Stimulated activated CD8-positive, alpha-beta memory T cell treated with anti-CD3 and anti-CD28 coated beads, Interleukin-15, amount 100 ng/mL, for 48 hours (primary cell): ENCODE results near the gene ABTB2.

Source experiments
- DNase-seq, 2 donors: peaks; one replicate each; pipeline ENCODE4 v3.0.0-alpha.2; 2020; ENCODE audit warnings: low read depth in 2 of 2

ABTB2 gene

GRCh38 chr11:34341931-34342533 lies 15.8 kb downstream of the ABTB2 start:
- DNase-seq, result no peak

- DNase-seq, result no peak
Observed at GRCh38 chr11:34341096-34341495, 16.7 kb downstream of the ABTB2 start.

GRCh38 chr11:34340653-34341052 lies 17.2 kb downstream of the ABTB2 start:
- DNase-seq, result no peak

- DNase-seq, result no peak
Observed at GRCh38 chr11:34339149-34340064, 18.4 kb downstream of the ABTB2 start.

- no peak for DNase-seq
Observed at GRCh38 chr11:34337016-34337415, 20.8 kb downstream of the ABTB2 start.

DNA sequence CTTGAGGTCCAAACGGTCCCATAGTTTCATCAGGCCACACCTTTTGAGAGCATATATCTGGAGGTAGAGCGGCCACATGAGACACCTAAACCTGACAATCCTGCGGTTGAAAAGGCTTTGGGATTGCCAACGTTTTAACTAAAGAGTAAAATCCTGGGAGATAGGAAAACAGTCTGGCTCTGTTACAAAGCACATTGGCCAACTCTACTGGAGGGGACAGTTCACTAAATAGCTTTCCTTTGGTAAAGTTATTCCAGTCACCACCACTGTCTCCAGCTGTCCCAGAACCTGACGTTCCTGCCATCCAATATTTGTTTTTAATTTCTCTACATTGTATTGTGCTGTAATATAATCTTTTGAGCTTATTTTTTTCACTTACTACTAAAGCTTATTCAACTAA lies 22.0 kb downstream of the ABTB2 start:
- DNase-seq, result no peak

DNA sequence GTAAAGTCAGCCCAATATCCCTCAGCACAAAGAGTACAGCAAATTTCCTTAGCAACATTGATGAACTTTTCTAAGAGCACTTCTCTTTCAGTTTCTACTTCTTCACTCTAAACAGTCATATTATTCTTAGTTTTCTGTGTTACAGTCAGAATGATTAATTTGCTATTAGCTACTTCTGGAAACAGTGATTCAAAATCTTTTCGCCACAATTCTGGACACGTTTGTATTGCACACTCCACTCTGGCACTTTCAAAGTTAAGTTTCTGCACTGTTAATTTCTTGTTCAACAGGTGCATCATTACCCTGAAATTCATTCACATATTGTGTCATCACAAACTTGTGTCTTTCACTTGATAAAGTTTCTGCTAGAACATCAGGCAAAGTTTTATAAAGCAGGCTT lies 22.5 kb downstream of the ABTB2 start:
- no peak for DNase-seq

GRCh38 chr11:34333787-34334186 lies 24.0 kb downstream of the ABTB2 start:
- no peak for DNase-seq

DNA sequence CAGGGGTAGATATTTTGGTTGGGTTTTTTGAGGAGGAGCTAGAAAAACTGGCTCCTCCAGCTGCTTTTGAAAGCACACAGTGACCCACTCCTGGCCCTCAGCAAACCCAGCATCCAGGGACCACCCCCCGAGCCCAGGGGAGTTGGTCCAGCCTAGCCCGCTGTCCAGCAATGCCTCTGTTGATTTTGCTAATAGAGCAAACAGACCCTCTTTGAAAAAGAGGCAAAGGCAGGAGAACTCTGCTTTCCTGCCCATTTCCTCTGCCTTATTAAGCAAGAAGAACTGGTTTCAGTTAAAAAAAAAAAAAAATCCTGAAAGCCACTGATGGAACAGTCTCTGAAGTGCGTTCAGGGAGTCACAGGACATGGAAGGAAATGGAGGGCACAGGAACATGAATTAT lies 25.3 kb downstream of the ABTB2 start:
- DNase-seq, result no peak

DNA sequence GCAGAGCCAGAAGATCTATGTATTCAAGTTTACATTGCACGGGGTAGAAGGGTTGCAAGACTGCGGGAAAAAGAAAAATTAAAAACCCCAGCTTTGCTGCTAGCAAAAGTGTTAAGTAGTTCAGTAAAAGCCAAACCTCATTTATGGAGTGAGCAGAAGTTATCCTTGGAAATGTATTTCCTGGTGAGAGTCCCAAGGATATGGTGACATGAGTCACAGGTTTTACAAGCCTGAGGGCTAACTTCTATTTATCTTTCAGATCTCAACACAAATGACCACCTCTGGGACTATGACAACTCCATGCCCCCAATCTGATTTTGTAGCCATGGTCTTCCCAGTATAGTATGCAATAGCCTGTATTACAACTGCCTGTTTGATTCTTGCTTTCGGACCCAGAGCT lies 26.1 kb downstream of the ABTB2 start:
- no peak for DNase-seq

DNA sequence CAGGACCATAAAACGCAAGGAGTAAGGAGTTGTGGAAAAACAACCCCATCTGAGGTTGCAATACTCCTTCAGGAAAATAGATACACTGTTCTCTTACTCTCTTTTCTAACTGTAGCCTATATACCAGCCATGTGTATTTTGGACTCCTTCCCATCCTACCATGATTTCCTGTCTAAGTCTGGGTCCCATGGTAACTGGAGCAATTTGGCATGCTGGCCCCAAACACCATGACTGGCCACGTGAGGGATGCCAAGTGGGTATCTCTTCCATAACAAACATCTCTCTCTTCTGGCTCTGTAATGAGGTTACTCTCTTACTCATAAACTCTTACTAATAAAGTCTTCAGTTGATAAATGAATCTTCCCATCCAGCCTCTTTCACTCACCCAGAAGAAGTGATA lies 26.5 kb downstream of the ABTB2 start:
- DNase-seq, result no peak

- no peak for DNase-seq
Observed at GRCh38 chr11:34330653-34331052, 27.2 kb downstream of the ABTB2 start.

DNA sequence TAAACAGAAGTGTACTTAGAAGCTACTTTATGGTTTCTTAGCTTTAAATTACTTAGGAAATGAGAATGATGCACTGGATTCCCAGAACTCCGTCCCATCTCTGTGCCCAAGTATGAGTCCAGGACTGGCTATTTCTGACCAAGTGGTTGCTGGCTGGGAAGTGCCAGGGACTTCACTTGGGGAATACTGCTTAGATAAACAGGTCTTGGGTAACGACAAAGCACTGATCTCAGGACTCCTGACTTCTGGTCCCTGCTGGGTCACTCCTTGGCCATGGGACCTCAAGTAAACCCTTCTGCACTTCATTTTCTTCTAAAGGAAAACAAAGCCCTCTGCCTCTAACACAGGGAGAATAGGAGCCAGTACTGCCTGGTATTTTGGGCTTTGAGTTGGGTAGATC lies 27.9 kb downstream of the ABTB2 start:
- DNase-seq, result no peak

DNA sequence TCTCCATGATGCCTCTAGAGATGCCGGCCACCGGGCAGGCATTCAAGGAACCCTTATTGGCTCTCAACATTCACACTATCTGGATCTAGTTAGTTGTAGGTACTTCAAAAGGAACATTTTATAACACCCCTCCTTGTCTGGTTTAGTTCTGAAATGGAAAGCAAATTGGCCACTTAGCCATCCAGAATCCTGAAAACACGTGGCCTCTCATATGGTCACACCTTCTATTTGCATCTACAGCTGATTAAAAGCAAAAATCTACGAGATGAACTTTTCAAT lies 29.2 kb downstream of the ABTB2 start:
- DNase-seq, result no peak

DNA sequence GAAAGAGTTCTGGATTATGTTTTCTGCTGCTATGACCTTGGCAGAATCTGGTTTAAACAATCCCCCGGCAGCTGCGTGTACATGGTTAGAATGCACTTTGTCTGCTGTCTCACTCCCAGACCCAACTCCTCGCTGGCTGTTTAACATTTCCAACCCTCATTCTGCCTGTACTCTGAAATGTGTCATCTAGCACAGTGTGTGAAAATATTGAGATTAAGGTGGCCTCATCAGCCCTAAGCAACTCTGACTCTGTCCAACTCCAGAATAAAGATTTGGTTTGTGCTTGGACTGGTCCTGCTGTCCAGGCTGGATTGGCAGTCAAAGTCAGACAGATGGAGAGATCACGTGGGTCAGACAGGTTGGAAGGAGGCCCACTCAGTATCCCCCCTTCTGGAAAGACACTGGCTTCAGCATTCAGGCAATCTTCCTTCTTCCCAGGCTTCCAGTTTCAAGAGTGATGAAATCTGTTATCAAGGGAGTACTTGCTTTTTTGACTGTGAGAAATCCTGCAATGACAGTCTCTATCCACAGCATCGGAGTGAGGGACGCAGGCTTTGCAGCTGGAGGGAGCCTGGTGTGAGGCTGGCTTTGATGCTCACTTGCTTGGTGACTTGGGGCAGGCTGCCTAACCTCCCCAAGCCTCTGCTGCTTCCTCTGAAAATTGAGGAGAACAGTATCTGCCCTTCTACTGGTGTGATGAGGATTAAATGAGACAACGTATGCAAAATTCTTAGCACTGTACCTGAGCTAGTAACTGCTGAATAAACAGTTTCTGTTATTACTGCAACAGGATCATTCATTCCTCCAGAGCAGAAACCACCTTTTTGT lies 29.8 kb downstream of the ABTB2 start:
- no peak for DNase-seq

DNA sequence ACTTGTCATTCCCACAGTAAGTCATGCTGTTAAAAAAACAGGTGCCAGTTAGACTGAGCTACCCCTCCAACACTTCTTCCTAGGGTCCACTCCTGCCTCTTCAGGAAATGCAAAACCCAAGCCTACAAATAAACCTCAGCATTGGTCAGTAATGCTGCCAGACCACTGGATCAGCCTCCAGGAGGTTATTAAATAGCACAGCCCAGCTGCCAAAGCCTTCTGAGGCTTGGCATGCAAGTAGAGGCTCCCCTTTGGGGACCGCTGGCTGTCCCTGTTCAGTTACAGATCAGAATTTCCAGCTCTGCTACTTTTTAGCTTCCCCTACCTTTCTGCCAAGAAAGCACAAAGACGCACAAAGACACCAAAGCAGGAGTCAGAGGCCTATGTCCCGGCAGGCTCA lies 33.3 kb downstream of the ABTB2 start:
- no peak for DNase-seq

GRCh38 chr11:34323601-34324000 lies 34.2 kb downstream of the ABTB2 start:
- DNase-seq, result no peak

GRCh38 chr11:34318111-34319037 lies 39.4 kb downstream of the ABTB2 start:
- no peak for DNase-seq

- no peak for DNase-seq
Observed at GRCh38 chr11:34317666-34318065, 40.1 kb downstream of the ABTB2 start.

- no peak for DNase-seq
Observed at GRCh38 chr11:34317036-34317360, 40.8 kb downstream of the ABTB2 start.

DNA sequence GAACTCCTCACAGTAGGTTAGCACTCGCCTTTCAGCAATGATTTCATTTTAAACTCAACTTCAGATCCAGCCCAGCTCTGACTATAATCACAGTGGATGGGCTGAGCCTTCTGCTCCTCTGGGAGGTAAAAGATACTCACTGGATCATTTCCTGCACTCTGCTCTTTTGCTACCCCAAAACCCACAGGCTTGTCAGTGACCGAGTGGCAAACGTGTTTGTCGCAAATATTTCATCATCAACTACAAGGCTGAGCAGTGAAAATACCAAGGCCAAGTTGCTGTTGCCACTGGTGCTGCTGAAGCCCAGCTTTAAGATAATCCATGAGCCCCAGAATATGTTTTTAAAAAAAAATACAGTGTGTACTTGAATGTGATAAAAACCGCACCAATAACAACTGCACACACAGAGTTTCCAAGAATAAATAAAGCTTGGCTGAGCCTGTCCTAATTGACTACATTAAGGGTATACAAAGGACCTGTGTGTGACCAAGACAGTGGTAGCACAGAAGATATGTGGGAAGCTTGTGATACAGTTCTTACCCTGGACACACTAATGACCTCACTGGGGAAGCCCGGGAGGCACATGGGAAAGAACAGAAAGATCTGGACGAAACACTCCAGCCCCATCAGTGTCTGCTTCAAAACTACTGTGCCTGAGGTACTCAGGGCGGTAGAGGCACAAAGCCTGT lies 41.3 kb downstream of the ABTB2 start:
- no peak for DNase-seq
